ENCODE results near the gene SNX21.

GRCh38 chr20:45814314-45814713 lies 19.3 kb upstream of the SNX21 start:
- TF ChIP-seq SP1 (IDR thresholded peaks at IDR 0.05; ENCODE audit: low read depth) (no peak), CTCF (IDR thresholded peaks at IDR 0.05 in 2 of 3, conservative IDR thresholded peaks at IDR 0.05 in 1 of 3; ENCODE audit: borderline replicate concordance in 1 of 3, insufficient read depth in 1 of 3, low read depth in 2 of 3, low read length in 2 of 3) (no peak)
